Keratinocyte (primary cell): ENCODE data around the gene ATL3. TPM values are rescaled to one million over a fixed set of nuclear protein-coding genes. Genes with fewer than 3 reads are reported as not detected.

Experiments used
- DNase-seq: peaks from one replicate; pipeline ENCODE4 v3.0.0-alpha.2; 2011; ENCODE audit warnings: low read depth, missing footprints, low spot score
- FAIRE-seq: peaks from 2 replicates; lab custom pipeline; 2011; peaks lifted over from hg19 to GRCh38; lab: Jason Lieb, UNC
- H2AFZ ChIP-seq: 2 replicates; pipeline ENCODE4 v1.6.0; 2012; ENCODE audit warnings: low read length, control low read depth, inconsistent platforms; ENCODE audit not compliant: control insufficient read depth
- H3K27ac ChIP-seq: 2 replicates; pipeline ENCODE4 v1.5.1; 2011; ENCODE audit warnings: low read length; ENCODE audit not compliant: control insufficient read depth, insufficient read depth
- H3K27me3 ChIP-seq: 3 replicates; pipeline ENCODE4 v1.6.0; 2011; ENCODE audit warnings: low read length; ENCODE audit not compliant: control insufficient read depth, insufficient read depth; ENCODE audit errors: extremely low read depth
- H3K36me3 ChIP-seq, 2 experiments: 2 replicates in 1 of 2; 3 replicates in 1 of 2; pipeline ENCODE4 v1.5.1; 2011; ENCODE audit warnings: low read length in 2 of 2, mild to moderate bottlenecking in 1 of 2; ENCODE audit not compliant: control insufficient read depth in 2 of 2, insufficient read depth in 2 of 2; ENCODE audit errors: extremely low read depth in 1 of 2
- H3K4me1 ChIP-seq: 3 replicates; pipeline ENCODE4 v1.5.1; 2011; ENCODE audit warnings: low read length; ENCODE audit not compliant: control insufficient read depth, insufficient read depth; ENCODE audit errors: extremely low read depth
- H3K4me2 ChIP-seq: 3 replicates; pipeline ENCODE4 v1.6.0; 2011; ENCODE audit warnings: low read depth, low read length; ENCODE audit not compliant: control insufficient read depth, insufficient read depth; ENCODE audit errors: extremely low read depth
- H3K4me3 ChIP-seq, 3 experiments: fragments of 200-600 bp in 1 of 3; sonication (generic) in 1 of 3; 2 replicates in 2 of 3; 3 replicates in 1 of 3; pipeline ENCODE4 v1.5.1; 2011 to 2016; ENCODE audit warnings: low read length in 3 of 3, mild to moderate bottlenecking in 3 of 3, control low read depth in 2 of 3, inconsistent platforms in 1 of 3, low read depth in 1 of 3, mixed read lengths in 1 of 3, mixed run types in 1 of 3, moderate library complexity in 1 of 3; ENCODE audit not compliant: control insufficient read depth in 2 of 3, insufficient read depth in 2 of 3; ENCODE audit errors: extremely low read depth in 1 of 3
- H3K79me2 ChIP-seq: 2 replicates; pipeline ENCODE4 v1.6.0; 2012; ENCODE audit warnings: low read length; ENCODE audit not compliant: control insufficient read depth, insufficient read depth
- H3K9ac ChIP-seq: 3 replicates; pipeline ENCODE4 v1.6.0; 2011; ENCODE audit warnings: low read length; ENCODE audit not compliant: control insufficient read depth, insufficient read depth; ENCODE audit errors: extremely low read depth
- H3K9me1 ChIP-seq: 3 replicates; pipeline ENCODE4 v1.6.0; 2011; ENCODE audit warnings: low read length; ENCODE audit not compliant: control insufficient read depth, insufficient read depth; ENCODE audit errors: extremely low read depth
- H3K9me3 ChIP-seq: 2 replicates; pipeline ENCODE4 v1.5.1; 2012; ENCODE audit warnings: low read depth, low read length; ENCODE audit not compliant: control insufficient read depth
- H4K20me1 ChIP-seq: 3 replicates; pipeline ENCODE4 v1.6.0; 2011; ENCODE audit warnings: low read length; ENCODE audit not compliant: control insufficient read depth, insufficient read depth; ENCODE audit errors: extremely low read depth
- CTCF ChIP-seq, 3 experiments: IDR thresholded peaks in 1 of 3; conservative IDR thresholded peaks in 1 of 3; optimal IDR thresholded peaks in 1 of 3; 2 replicates in 2 of 3; 3 replicates in 1 of 3; pipeline versions ENCODE3 to v1.5.1; 2011; ENCODE audit warnings: low read length in 3 of 3, mild to moderate bottlenecking in 3 of 3, moderate library complexity in 2 of 3, control low read depth in 1 of 3, inconsistent platforms in 1 of 3; ENCODE audit not compliant: insufficient read depth in 2 of 3; ENCODE audit errors: extremely low read depth in 1 of 3
- EZH2 ChIP-seq: IDR thresholded peaks from one replicate; pipeline ENCODE4 v1.6.1; 2012; ENCODE audit warnings: inconsistent platforms, mild to moderate bottlenecking, low read length, moderate library complexity
- dilution Hi-C: fragments of 300-500 bp; cut with MboI; formaldehyde crosslinking; loops from one replicate; pipeline ENCODE4 v1.7.0; 2020; ENCODE audit warnings: low sequenced_read_pairs; ENCODE audit not compliant: extremely low pct_ligation_motif_present
- polyA plus RNA-seq, 5 experiments: library from polyadenylated mRNA; depleted of rRNA in 3 of 5; stranded (reverse) in 3 of 5; stranded (forward) in 1 of 5; unstranded in 1 of 5; fragments of >200 nt; gene quantifications; 1 replicate in 1 of 5; 2 replicates in 3 of 5; 3 replicates in 1 of 5; pipeline versions ENCODE4 v1.2.1 to v1.2.3, GENCODE V29; 2011 to 2012; ENCODE audit warnings: missing spikeins in 2 of 5, low read depth in 1 of 5, low replicate concordance in 1 of 5

The ATL3 gene
- polyA plus RNA-seq, 1 donor (not counting 4 experiments of a cell fraction or from before 2014, with no cell fraction given): 36.5 TPM

GRCh38 chr11:63595296-63595695, 75.9 kb downstream of the ATL3 start:
- no peaks in the 10 kb centered on the region for H3K79me2 ChIP-seq
- no peak for FAIRE-seq
- no peaks in the 10 kb centered on the region for H3K27me3 ChIP-seq
- no peak for TF ChIP-seq EZH2
- no peak for TF ChIP-seq CTCF (optimal IDR thresholded peaks at IDR 0.05 in 1 of 3, IDR thresholded peaks at IDR 0.05 in 1 of 3, conservative IDR thresholded peaks at IDR 0.05 in 1 of 3; ENCODE audit: extremely low read depth in 1 of 3, insufficient read depth in 2 of 3, low read length in 3 of 3)
- H3K9me1 ChIP-seq: no peaks in the 10 kb centered on the region
- H3K4me3 ChIP-seq: no peak overlapping the region
- H4K20me1 ChIP-seq: no peaks in the 10 kb centered on the region
- H3K36me3 ChIP-seq: no peaks in the 10 kb centered on the region
- no peak overlapping the region for H3K9ac ChIP-seq
- DNase-seq: no peak
- no peak overlapping the region for H2AFZ ChIP-seq
- H3K4me1 ChIP-seq: no peaks in the 10 kb centered on the region
- dilution Hi-C loops: no loop called here
- no peaks in the 10 kb centered on the region for H3K9me3 ChIP-seq
- no peak overlapping the region for H3K27ac ChIP-seq
- no peak overlapping the region for H3K4me2 ChIP-seq

- dilution Hi-C loops: no loop called here
- no peak overlapping the region for H3K27ac ChIP-seq
- H3K9ac ChIP-seq: no peak overlapping the region
- H3K27me3 ChIP-seq: no peaks in the 10 kb centered on the region
- H3K36me3 ChIP-seq: no peaks in the 10 kb centered on the region
- H2AFZ ChIP-seq: no peak overlapping the region
- FAIRE-seq: no peak
- H3K9me3 ChIP-seq: no peaks in the 10 kb centered on the region
- no peaks in the 10 kb centered on the region for H3K79me2 ChIP-seq
- no peak for DNase-seq
- H3K4me2 ChIP-seq: no peak overlapping the region
- no peaks in the 10 kb centered on the region for H3K9me1 ChIP-seq
- no peak overlapping the region for H3K4me3 ChIP-seq
- H4K20me1 ChIP-seq: no peaks in the 10 kb centered on the region
- no peaks in the 10 kb centered on the region for H3K4me1 ChIP-seq
- TF ChIP-seq EZH2: no peak
- peak; percentile 75 to 89 (median 81) for TF ChIP-seq CTCF (optimal IDR thresholded peaks at IDR 0.05 in 1 of 3, IDR thresholded peaks at IDR 0.05 in 1 of 3, conservative IDR thresholded peaks at IDR 0.05 in 1 of 3; ENCODE audit: extremely low read depth in 1 of 3, insufficient read depth in 2 of 3, low read length in 3 of 3)
Observed at GRCh38 chr11:63592975-63593395, 78.2 kb downstream of the ATL3 start.
